ENCODE data around the gene SPRY1.

DNA sequence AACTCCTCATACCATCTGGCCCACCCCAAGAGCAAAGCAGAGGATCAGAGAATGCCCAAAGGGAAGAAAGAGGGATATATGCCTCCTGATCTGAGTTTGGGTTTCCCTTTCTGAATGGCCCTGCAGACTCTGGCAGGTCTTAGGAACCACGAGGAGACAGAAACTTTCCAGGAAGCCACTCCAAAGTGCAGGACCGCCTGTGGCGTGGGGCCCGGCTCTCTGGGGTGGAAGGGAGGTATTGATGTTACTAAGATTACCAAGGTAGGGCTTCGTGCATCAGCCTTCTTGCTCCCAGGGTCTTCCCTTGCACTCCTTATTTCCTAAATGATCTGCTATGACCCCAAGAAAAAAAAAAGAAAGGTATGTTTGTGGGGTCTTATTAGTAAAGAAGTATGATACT, 41.9 kb upstream of the SPRY1 start:
- TF ChIP-seq, protein P1, sequence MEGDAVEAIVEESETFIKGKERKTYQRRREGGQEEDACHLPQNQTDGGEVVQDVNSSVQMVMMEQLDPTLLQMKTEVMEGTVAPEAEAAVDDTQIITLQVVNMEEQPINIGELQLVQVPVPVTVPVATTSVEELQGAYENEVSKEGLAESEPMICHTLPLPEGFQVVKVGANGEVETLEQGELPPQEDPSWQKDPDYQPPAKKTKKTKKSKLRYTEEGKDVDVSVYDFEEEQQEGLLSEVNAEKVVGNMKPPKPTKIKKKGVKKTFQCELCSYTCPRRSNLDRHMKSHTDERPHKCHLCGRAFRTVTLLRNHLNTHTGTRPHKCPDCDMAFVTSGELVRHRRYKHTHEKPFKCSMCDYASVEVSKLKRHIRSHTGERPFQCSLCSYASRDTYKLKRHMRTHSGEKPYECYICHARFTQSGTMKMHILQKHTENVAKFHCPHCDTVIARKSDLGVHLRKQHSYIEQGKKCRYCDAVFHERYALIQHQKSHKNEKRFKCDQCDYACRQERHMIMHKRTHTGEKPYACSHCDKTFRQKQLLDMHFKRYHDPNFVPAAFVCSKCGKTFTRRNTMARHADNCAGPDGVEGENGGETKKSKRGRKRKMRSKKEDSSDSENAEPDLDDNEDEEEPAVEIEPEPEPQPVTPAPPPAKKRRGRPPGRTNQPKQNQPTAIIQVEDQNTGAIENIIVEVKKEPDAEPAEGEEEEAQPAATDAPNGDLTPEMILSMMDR (IDR thresholded peaks at IDR 0.05; ENCODE audit: insufficient read depth, low read length) = no peak
- no peak for TF ChIP-seq POLR2AphosphoS5 (IDR thresholded peaks at IDR 0.05; ENCODE audit: low read depth)
- TF ChIP-seq, protein P2, sequence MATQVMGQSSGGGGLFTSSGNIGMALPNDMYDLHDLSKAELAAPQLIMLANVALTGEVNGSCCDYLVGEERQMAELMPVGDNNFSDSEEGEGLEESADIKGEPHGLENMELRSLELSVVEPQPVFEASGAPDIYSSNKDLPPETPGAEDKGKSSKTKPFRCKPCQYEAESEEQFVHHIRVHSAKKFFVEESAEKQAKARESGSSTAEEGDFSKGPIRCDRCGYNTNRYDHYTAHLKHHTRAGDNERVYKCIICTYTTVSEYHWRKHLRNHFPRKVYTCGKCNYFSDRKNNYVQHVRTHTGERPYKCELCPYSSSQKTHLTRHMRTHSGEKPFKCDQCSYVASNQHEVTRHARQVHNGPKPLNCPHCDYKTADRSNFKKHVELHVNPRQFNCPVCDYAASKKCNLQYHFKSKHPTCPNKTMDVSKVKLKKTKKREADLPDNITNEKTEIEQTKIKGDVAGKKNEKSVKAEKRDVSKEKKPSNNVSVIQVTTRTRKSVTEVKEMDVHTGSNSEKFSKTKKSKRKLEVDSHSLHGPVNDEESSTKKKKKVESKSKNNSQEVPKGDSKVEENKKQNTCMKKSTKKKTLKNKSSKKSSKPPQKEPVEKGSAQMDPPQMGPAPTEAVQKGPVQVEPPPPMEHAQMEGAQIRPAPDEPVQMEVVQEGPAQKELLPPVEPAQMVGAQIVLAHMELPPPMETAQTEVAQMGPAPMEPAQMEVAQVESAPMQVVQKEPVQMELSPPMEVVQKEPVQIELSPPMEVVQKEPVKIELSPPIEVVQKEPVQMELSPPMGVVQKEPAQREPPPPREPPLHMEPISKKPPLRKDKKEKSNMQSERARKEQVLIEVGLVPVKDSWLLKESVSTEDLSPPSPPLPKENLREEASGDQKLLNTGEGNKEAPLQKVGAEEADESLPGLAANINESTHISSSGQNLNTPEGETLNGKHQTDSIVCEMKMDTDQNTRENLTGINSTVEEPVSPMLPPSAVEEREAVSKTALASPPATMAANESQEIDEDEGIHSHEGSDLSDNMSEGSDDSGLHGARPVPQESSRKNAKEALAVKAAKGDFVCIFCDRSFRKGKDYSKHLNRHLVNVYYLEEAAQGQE (IDR thresholded peaks at IDR 0.05; ENCODE audit: insufficient replicate concordance, low read depth) = no peak
